B cell (primary cell): ENCODE results near the gene LGSN. TPM values are rescaled to one million over a fixed set of nuclear protein-coding genes. Genes with fewer than 3 reads are reported as not detected.
"Not testable (repeated sequence)": the region's sequence is repeated elsewhere in the genome, so short reads cannot be mapped to it uniquely, and the experiment has no call there.

Experiments
- ATAC-seq: fragments of 200-7000 bp; cut with Tn5 transposase; one replicate; pipeline ENCODE4 v1.10.0; 2021; ENCODE audit warnings: low read depth, mild to moderate bottlenecking, moderate number of reproducible peaks, moderate library complexity
- CTCF ChIA-PET: fragments of 350-600 bp; sonication (Branson Sonifier 250); formaldehyde crosslinking; loops from one replicate; lab custom pipeline; 2021; ENCODE audit warnings: antibody characterized with exemption, inconsistent platforms; lab: Charles Lee
- POLR2A ChIA-PET: fragments of 350-600 bp; sonication (Branson Sonifier 250); formaldehyde crosslinking; loops from one replicate; lab custom pipeline; 2021; ENCODE audit warnings: antibody characterized with exemption; lab: Charles Lee
- DNase-seq: peaks from one replicate; pipeline ENCODE4 v3.0.0; 2013
- H2AFZ ChIP-seq: 2 replicates; pipeline ENCODE4 v1.6.1; 2012; ENCODE audit warnings: mild to moderate bottlenecking, low read depth, low read length; ENCODE audit not compliant: insufficient read depth, poor library complexity, severe bottlenecking
- H3K27ac ChIP-seq, 2 donors: 1 replicate in 1 of 2; 2 replicates in 1 of 2; pipeline ENCODE4 v1.5.1; 2012 to 2013; ENCODE audit warnings: low read length in 2 of 2, mild to moderate bottlenecking in 2 of 2, moderate library complexity in 1 of 2
- H3K27me3 ChIP-seq, 4 experiments: fragments of 200-600 bp in 1 of 4; sonication (generic) in 1 of 4; replicated peaks in 1 of 4; 1 replicate in 2 of 4; 2 replicates in 2 of 4; pipeline versions ENCODE4 v1.6.1 to v1.7.0; 2013 to 2016; ENCODE audit warnings: low read length in 3 of 4, mild to moderate bottlenecking in 2 of 4, mixed read lengths in 1 of 4, moderate library complexity in 1 of 4; ENCODE audit not compliant: insufficient read depth in 4 of 4, control insufficient read depth in 3 of 4; ENCODE audit errors: control extremely low read depth in 1 of 4
- H3K36me3 ChIP-seq, 2 experiments: replicated peaks in 1 of 2; 1 replicate in 1 of 2; 2 replicates in 1 of 2; pipeline versions ENCODE4 v1.6.1 to v1.7.1; 2013; ENCODE audit warnings: low read length in 1 of 2; ENCODE audit not compliant: insufficient read depth in 2 of 2, control insufficient read depth in 1 of 2; ENCODE audit errors: control extremely low read depth in 1 of 2, extremely low read depth in 1 of 2
- H3K4me1 ChIP-seq, 2 donors: fragments of 200-600 bp in 1 of 2; sonication (generic) in 1 of 2; 1 replicate in 1 of 2; 2 replicates in 1 of 2; pipeline versions ENCODE4 v1.5.1 to v1.6.1; 2013 to 2017; ENCODE audit warnings: low read length in 2 of 2; ENCODE audit not compliant: control insufficient read depth in 2 of 2, insufficient read depth in 2 of 2
- H3K4me2 ChIP-seq: replicated peaks from 2 replicates; pipeline ENCODE3; 2012; ENCODE audit warnings: mild to moderate bottlenecking, low read depth, low read length; ENCODE audit not compliant: poor library complexity, severe bottlenecking
- H3K4me3 ChIP-seq, 5 experiments: fragments of 200-600 bp in 1 of 5; sonication (generic) in 1 of 5; 1 replicate in 3 of 5; 2 replicates in 2 of 5; pipeline versions ENCODE4 v1.5.1 to v1.7.0; 2011 to 2016; ENCODE audit warnings: low read length in 4 of 5, mild to moderate bottlenecking in 4 of 5, low read depth in 2 of 5, control low read depth in 1 of 5, moderate library complexity in 1 of 5; ENCODE audit not compliant: insufficient read depth in 1 of 5; ENCODE audit errors: control extremely low read depth in 1 of 5, extremely low read depth in 1 of 5
- H3K79me2 ChIP-seq: fragments of 200-600 bp; sonication (generic); one replicate; pipeline ENCODE4 v1.6.0; 2016; ENCODE audit warnings: low read length; ENCODE audit not compliant: control insufficient read depth, insufficient read depth
- H3K9ac ChIP-seq: fragments of 200-600 bp; sonication (generic); 2 replicates; pipeline ENCODE4 v1.6.1; 2017; ENCODE audit warnings: mild to moderate bottlenecking, low read length, moderate library complexity
- H3K9me3 ChIP-seq, 3 donors: one replicate each; pipeline versions ENCODE4 v1.6.1 to v1.7.1; 2013; ENCODE audit warnings: low read length in 2 of 3; ENCODE audit not compliant: control insufficient read depth in 2 of 3, insufficient read depth in 1 of 3; ENCODE audit errors: control extremely low read depth in 1 of 3
- H4K20me1 ChIP-seq: 2 replicates; pipeline ENCODE4 v1.6.0; 2012; ENCODE audit warnings: mild to moderate bottlenecking, low read length; ENCODE audit not compliant: insufficient read depth, control insufficient read depth, poor library complexity, severe bottlenecking
- H3K27ac Mint-ChIP-seq: one replicate; pipeline ENCODE4 v1.8.0; 2021; ENCODE audit warnings: mixed read lengths
- H3K27me3 Mint-ChIP-seq: one replicate; pipeline ENCODE4 v1.8.0; 2021; ENCODE audit warnings: mixed read lengths
- H3K4me1 Mint-ChIP-seq: one replicate; pipeline ENCODE4 v1.8.0; 2021; ENCODE audit warnings: mixed read lengths
- H3K4me3 Mint-ChIP-seq: one replicate; pipeline ENCODE4 v1.8.0; 2021; ENCODE audit warnings: mixed read lengths
- H3K9me3 Mint-ChIP-seq: one replicate; pipeline ENCODE4 v1.8.0; 2022; ENCODE audit warnings: mixed read lengths; ENCODE audit not compliant: insufficient read depth
- EZH2 ChIP-seq: IDR thresholded peaks from 2 replicates; pipeline ENCODE4 v1.6.1; 2012; ENCODE audit warnings: borderline replicate concordance, low read depth, mild to moderate bottlenecking, moderate library complexity, low read length; ENCODE audit not compliant: insufficient read depth, poor library complexity, severe bottlenecking
- WGBS: methylation state at CpG from one replicate; pipeline ENCODE4 v1.1.5; 2013; ENCODE audit warnings: missing lambda C conversion rate; ENCODE audit not compliant: insufficient coverage; 5-methylcytosine and 5-hydroxymethylcytosine counted together
- intact Hi-C: fragments of 100-400 bp; cut with micrococcal nuclease; formaldehyde crosslinking; loops from one replicate; pipeline ENCODE4 v1.10.0; 2022
- polyA plus RNA-seq: library from polyadenylated mRNA; depleted of rRNA; stranded (reverse); fragments of >200 nt; gene quantifications from 2 replicates; pipeline ENCODE4 v1.2.3, GENCODE V29; 2012
- total RNA-seq, 2 donors: library from RNA; stranded (reverse); fragments of 120-200 nt in 1 of 2; gene quantifications; 1 replicate in 1 of 2; 2 replicates in 1 of 2; pipeline versions ENCODE4 v1.2.3 to v1.2.4, GENCODE V29; 2013 to 2022
- TF ChIP-seq, protein P1 (sequence below): fragments of 200-600 bp; IDR thresholded peaks from one replicate; pipeline ENCODE4 v1.8.0; 2022; ENCODE audit warnings: antibody characterized with exemption, mild to moderate bottlenecking

LGSN gene
- total and polyA plus RNA-seq, 2 donors (not counting 1 experiment from before 2014, with no cell fraction given), result not detected

DNA sequence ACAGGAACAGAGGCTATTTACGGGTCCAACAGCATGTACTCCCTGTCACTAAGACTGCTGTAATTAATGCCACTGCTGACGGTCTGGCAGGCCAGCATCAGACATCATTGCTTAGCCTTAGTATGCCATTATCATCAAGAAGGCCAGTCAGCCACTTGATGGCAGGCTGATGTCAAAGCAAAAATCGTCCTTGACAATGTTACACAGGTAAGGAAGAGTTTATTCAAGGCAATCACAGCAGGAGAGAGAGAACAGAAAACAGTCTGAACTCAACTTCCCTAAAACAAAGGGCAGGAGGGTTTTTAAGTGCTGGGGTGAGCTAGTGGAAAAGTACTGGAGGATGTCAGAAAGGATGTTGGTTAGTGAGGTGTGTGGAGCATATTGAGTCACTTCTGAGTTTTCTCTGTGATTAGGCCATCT lies 83.4 kb downstream of the LGSN start:
- DNase-seq (no peak), ATAC-seq (no peak)
- no peak overlapping the region for H3K4me3 ChIP-seq
- H2AFZ ChIP-seq, result no peak overlapping the region
- ChIA-PET POLR2A (no interaction called here), CTCF (no interaction called here)
- no peak overlapping the region for H3K27ac Mint-ChIP-seq
- no peaks in the 10 kb centered on the region for H3K9me3 ChIP-seq
- H3K27me3 Mint-ChIP-seq, result no peaks in the 10 kb centered on the region
- no peaks in the 10 kb centered on the region for H3K4me1 Mint-ChIP-seq
- no peak overlapping the region for H3K4me3 Mint-ChIP-seq
- no peaks in the 10 kb centered on the region for H3K79me2 ChIP-seq
- H3K9me3 Mint-ChIP-seq, result no peaks in the 10 kb centered on the region
- TF ChIP-seq EZH2, result no peak
- TF ChIP-seq, protein P1, sequence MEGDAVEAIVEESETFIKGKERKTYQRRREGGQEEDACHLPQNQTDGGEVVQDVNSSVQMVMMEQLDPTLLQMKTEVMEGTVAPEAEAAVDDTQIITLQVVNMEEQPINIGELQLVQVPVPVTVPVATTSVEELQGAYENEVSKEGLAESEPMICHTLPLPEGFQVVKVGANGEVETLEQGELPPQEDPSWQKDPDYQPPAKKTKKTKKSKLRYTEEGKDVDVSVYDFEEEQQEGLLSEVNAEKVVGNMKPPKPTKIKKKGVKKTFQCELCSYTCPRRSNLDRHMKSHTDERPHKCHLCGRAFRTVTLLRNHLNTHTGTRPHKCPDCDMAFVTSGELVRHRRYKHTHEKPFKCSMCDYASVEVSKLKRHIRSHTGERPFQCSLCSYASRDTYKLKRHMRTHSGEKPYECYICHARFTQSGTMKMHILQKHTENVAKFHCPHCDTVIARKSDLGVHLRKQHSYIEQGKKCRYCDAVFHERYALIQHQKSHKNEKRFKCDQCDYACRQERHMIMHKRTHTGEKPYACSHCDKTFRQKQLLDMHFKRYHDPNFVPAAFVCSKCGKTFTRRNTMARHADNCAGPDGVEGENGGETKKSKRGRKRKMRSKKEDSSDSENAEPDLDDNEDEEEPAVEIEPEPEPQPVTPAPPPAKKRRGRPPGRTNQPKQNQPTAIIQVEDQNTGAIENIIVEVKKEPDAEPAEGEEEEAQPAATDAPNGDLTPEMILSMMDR, result no peak
- H3K36me3 ChIP-seq, result no peaks in the 10 kb centered on the region
- 58% methylated on average over 2 of the region's 3 CpGs for WGBS
- H3K27ac ChIP-seq, result no peak overlapping the region
- H3K27me3 ChIP-seq, result no peaks in the 10 kb centered on the region
- intact Hi-C loops, result no loop called here
- no peaks in the 10 kb centered on the region for H3K4me1 ChIP-seq
- no peak overlapping the region for H3K9ac ChIP-seq
- no peaks in the 10 kb centered on the region for H4K20me1 ChIP-seq
- no peak overlapping the region for H3K4me2 ChIP-seq

DNA sequence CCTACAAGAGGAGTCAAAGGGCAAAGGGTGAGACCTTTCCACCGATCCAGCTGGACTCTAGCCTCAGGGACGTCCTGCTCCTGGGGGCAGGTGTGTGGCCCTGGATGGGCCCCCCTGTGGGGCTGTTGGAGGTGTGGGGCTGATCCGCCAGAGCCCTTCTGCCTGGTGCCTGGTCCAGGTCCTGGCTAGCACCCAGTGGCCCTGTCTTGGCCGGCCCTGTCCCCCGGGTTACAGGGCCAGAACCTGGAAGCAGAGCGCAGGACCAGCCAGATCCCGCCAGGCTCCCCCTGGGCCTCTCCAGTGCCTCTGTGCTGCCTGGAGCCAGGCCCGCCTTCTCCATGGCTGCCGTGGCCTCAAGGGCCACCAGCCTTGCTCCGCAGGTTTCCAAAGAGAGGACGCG lies 89.3 kb downstream of the LGSN start:
- H3K36me3 ChIP-seq, CTCF ChIA-PET, DNase-seq, H3K27me3 Mint-ChIP-seq, H3K4me3 Mint-ChIP-seq, H3K9ac ChIP-seq, H2AFZ ChIP-seq, POLR2A ChIA-PET, H3K79me2 ChIP-seq, H3K27ac ChIP-seq, H3K4me2 ChIP-seq, H3K4me1 Mint-ChIP-seq, H3K4me1 ChIP-seq, intact Hi-C loops, H4K20me1 ChIP-seq, H3K27me3 ChIP-seq, H3K27ac Mint-ChIP-seq, H3K4me3 ChIP-seq, H3K9me3 Mint-ChIP-seq, ATAC-seq: not testable (repeated sequence)
- peaks cover 0 to 24% (median 0%) of the 10 kb centered on the region in 3 donors for H3K9me3 ChIP-seq
- 60% methylated on average over 5 of the region's 12 CpGs for WGBS

DNA sequence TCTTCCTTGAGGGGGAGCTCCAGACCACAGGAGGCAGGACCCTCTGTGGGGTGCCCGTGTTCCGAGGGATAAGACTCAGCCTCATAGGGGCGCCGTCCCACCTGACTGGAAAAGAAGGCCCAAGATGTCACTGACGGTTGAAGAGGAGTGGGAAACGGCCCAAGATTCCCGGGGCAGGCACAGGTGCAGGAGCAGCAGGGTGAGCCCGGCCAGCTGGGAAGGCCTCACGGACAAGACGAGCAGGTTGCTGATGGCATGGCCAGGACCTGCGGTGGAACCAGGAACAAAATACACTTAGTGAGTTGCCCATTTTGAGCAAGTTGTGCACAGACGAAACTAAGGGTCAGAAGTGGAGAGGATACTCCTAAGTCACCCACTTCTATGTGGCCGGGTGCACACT lies 89.8 kb downstream of the LGSN start:
- DNase-seq, ATAC-seq, H3K4me1 Mint-ChIP-seq, H3K27me3 Mint-ChIP-seq, H3K4me2 ChIP-seq, H3K27me3 ChIP-seq, H2AFZ ChIP-seq, H3K27ac ChIP-seq, H3K27ac Mint-ChIP-seq, H4K20me1 ChIP-seq, intact Hi-C loops, POLR2A ChIA-PET, CTCF ChIA-PET, H3K36me3 ChIP-seq, H3K4me1 ChIP-seq, H3K4me3 ChIP-seq, H3K9me3 Mint-ChIP-seq, H3K9ac ChIP-seq, H3K4me3 Mint-ChIP-seq, H3K79me2 ChIP-seq: not testable (repeated sequence)
- 85% methylated on average over 8 of the region's 13 CpGs for WGBS
- H3K9me3 ChIP-seq, result peaks cover 0 to 24% (median 0%) of the 10 kb centered on the region in 3 donors
